ENCODE measurements around the gene EIF2S1. TPM values are rescaled to one million over a fixed set of nuclear protein-coding genes. Genes with fewer than 3 reads are reported as not detected.
A peak's percentile ranks its signal among the peaks of the same experiment; 100 is the strongest.
"Not testable (repeated sequence)": the region's sequence is repeated elsewhere in the genome, so short reads cannot be mapped to it uniquely, and the experiment has no call there.

EIF2S1 gene
- total RNA-seq, result 10 to 100 TPM; 17.5 to 45.9 TPM

- H3K9me3 ChIP-seq, result no peaks in the 10 kb centered on the region
- DNase-seq, result peak; percentile 99
- no peaks in the 10 kb centered on the region for H3K27me3 ChIP-seq
- WGBS, 2 donors, result 0% methylated on average over 35 to 47 of the region's 47 CpGs
- peaks cover 44% of the 10 kb centered on the region for H3K4me1 ChIP-seq
- peak within 1 kb of the TSS; percentile 86 to 96 (median 92) for H3K27ac ChIP-seq
- intact Hi-C loops (cut with DNase I), result no loop called here
- H3K4me3 ChIP-seq, result peak within 1 kb of the TSS; percentile 73 to 89
- H3K36me3 ChIP-seq (replicated peaks in 1 of 2; ENCODE audit: insufficient read depth in 1 of 2, low read depth in 2 of 2), result no peaks in the 10 kb centered on the region
- peak; percentile 97 for ATAC-seq
- TF ChIP-seq POLR2A (IDR thresholded peaks at IDR 0.05), result peak; percentile 52 to 87 (median 85)
- TF ChIP-seq, protein P1, sequence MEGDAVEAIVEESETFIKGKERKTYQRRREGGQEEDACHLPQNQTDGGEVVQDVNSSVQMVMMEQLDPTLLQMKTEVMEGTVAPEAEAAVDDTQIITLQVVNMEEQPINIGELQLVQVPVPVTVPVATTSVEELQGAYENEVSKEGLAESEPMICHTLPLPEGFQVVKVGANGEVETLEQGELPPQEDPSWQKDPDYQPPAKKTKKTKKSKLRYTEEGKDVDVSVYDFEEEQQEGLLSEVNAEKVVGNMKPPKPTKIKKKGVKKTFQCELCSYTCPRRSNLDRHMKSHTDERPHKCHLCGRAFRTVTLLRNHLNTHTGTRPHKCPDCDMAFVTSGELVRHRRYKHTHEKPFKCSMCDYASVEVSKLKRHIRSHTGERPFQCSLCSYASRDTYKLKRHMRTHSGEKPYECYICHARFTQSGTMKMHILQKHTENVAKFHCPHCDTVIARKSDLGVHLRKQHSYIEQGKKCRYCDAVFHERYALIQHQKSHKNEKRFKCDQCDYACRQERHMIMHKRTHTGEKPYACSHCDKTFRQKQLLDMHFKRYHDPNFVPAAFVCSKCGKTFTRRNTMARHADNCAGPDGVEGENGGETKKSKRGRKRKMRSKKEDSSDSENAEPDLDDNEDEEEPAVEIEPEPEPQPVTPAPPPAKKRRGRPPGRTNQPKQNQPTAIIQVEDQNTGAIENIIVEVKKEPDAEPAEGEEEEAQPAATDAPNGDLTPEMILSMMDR (IDR thresholded peaks at IDR 0.05), result peak; percentile 79 to 100 (median 98)
These were observed at the start of gene EIF2S1, which contains the start of gene ATP6V1D for GRCh38 chr14:67359775-67360469. Gene EIF2S1, plus strand, starts transcription at chr14:67360328. Its CDS starts 4,440 bp downstream, at chr14:67364768. Gene ATP6V1D, minus strand, starts transcription at chr14:67359804. Its CDS starts 106 bp downstream, at chr14:67359698.

DNA sequence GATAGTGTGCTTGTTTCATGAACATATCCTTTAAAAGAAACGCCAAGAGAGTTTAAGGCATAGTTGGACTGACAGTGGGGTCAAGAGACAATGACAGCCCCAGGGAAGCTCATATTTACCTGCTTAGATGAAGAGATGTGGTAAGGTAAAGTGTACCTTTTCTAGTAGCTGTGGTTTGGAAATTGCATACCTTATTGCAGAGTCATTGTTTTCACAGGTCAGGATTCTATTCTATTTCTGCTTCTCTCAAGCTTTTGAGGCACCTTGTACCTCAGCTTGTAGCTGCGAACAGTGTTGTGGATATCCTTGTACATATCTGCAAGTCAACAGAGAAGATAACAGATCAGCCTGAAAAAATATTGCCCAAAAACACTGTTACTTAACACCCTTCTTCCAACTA lies 48.3 kb upstream of the EIF2S1 start:
- ATAC-seq, result no peak
- no peak overlapping the region for H3K27ac ChIP-seq
- no peaks in the 10 kb centered on the region for H3K36me3 ChIP-seq (replicated peaks in 1 of 2; ENCODE audit: insufficient read depth in 1 of 2, low read depth in 2 of 2)
- no peak for TF ChIP-seq POLR2A (IDR thresholded peaks at IDR 0.05)
- TF ChIP-seq, protein P1 (IDR thresholded peaks at IDR 0.05), result no peak
- 83 to 87% methylated on average over 2 of the region's 2 CpGs for WGBS, 2 donors
- no peaks in the 10 kb centered on the region for H3K27me3 ChIP-seq
- intact Hi-C loops (cut with DNase I), result no loop called here
- H3K9me3 ChIP-seq, result no peaks in the 10 kb centered on the region
- H3K4me3 ChIP-seq, result no peak overlapping the region
- DNase-seq, result no peak
- H3K4me1 ChIP-seq, result no peaks in the 10 kb centered on the region

- intact Hi-C loops (cut with DNase I), result no loop called here
- TF ChIP-seq, protein P1 (IDR thresholded peaks at IDR 0.05), result no peak
- no peak for TF ChIP-seq POLR2A (IDR thresholded peaks at IDR 0.05)
- 22 to 30% methylated on average over 1 of the region's 1 CpG for WGBS, 2 donors
- no peaks in the 10 kb centered on the region for H3K27me3 ChIP-seq
- no peaks in the 10 kb centered on the region for H3K9me3 ChIP-seq
- no peak for ATAC-seq
- H3K4me3 ChIP-seq, result no peak overlapping the region
- DNase-seq, result no peak
- H3K27ac ChIP-seq, result no peak overlapping the region
- H3K4me1 ChIP-seq, result no peaks in the 10 kb centered on the region
- H3K36me3 ChIP-seq (replicated peaks in 1 of 2; ENCODE audit: insufficient read depth in 1 of 2, low read depth in 2 of 2), result no peaks in the 10 kb centered on the region
These were observed 47.0 kb upstream of the EIF2S1 start for GRCh38 chr14:67313153-67313552.

DNA sequence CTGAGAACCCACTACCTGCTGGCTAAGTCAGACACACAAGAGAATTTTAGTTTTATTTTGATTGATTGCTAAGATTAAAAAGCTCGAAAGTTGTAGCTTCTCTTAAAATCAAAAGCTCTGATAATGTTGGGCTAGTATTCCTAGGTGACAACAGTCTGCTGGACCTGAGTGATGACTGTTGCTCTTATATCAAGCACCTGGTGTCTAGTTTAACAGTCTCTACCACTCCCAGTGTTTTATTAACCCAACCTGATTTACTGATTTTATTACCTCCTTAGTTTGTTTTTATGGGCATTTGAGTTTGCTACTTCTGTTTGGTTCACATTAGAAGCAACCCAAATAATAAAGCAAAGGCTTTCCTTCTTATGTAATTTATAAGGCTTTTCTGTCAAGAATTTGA lies 42.3 kb upstream of the EIF2S1 start:
- no peak overlapping the region for H3K4me3 ChIP-seq
- H3K27ac ChIP-seq, result no peak overlapping the region
- no peaks in the 10 kb centered on the region for H3K9me3 ChIP-seq
- H3K27me3 ChIP-seq, result no peaks in the 10 kb centered on the region
- DNase-seq (no peak), ATAC-seq (no peak)
- peaks cover 4% of the 10 kb centered on the region in 2 donors for H3K36me3 ChIP-seq (replicated peaks in 1 of 2; ENCODE audit: insufficient read depth in 1 of 2, low read depth in 2 of 2)
- TF ChIP-seq, protein P1 (IDR thresholded peaks at IDR 0.05), result no peak
- no peak for TF ChIP-seq POLR2A (IDR thresholded peaks at IDR 0.05)
- H3K4me1 ChIP-seq, result no peaks in the 10 kb centered on the region
- intact Hi-C loops (cut with DNase I), result no loop called here
- WGBS, 2 donors, result 38 to 78% methylated on average over 1 of the region's 1 CpG

GRCh38 chr14:67319142-67319541 lies 41.0 kb upstream of the EIF2S1 start:
- DNase-seq (no peak), ATAC-seq (no peak)
- Histone ChIP-seq H3K9me3 (no peaks in the 10 kb centered on the region), H3K27me3 (no peaks in the 10 kb centered on the region), H3K4me1 (no peaks in the 10 kb centered on the region), H3K27ac (no peak overlapping the region), H3K4me3 (no peak overlapping the region), H3K36me3 (replicated peaks in 1 of 2; ENCODE audit: insufficient read depth in 1 of 2, low read depth in 2 of 2) (peaks cover 4% of the 10 kb centered on the region in 2 donors)
- intact Hi-C loops (cut with DNase I), result no loop called here
- TF ChIP-seq, protein P1 (IDR thresholded peaks at IDR 0.05), result no peak
- TF ChIP-seq POLR2A (IDR thresholded peaks at IDR 0.05), result no peak

- H3K4me1 ChIP-seq; H3K27ac ChIP-seq; intact Hi-C loops (cut with DNase I); H3K9me3 ChIP-seq; H3K4me3 ChIP-seq; ATAC-seq; DNase-seq; H3K27me3 ChIP-seq: not testable (repeated sequence)
- WGBS, 2 donors, result 98 to 99% methylated on average over 4 of the region's 4 CpGs
- peaks cover 0 to 17% of the 10 kb centered on the region in 2 donors for H3K36me3 ChIP-seq (replicated peaks in 1 of 2; ENCODE audit: insufficient read depth in 1 of 2, low read depth in 2 of 2)
These were observed 30.5 kb upstream of the EIF2S1 start for GRCh38 chr14:67329666-67330065.

All from body of pancreas (tissue), 4 donors.